ENCODE measurements around the gene ADIRF. TPM values are rescaled to one million over a fixed set of nuclear protein-coding genes. Genes with fewer than 3 reads are reported as not detected.
"Not testable (repeated sequence)": the region's sequence is repeated elsewhere in the genome, so short reads cannot be mapped to it uniquely, and the experiment has no call there.

Gene ADIRF
- total RNA-seq, 2 experiments from 2014 or later = not detected

GRCh38 chr10:86929468-86930380 lies 38.6 kb upstream of the ADIRF start:
- H2AFZ ChIP-seq (ENCODE audit: low read length) = no peak overlapping the region
- no peak for TF ChIP-seq CTCF (conservative IDR thresholded peaks at IDR 0.05; ENCODE audit: low read length)
- no peak for TF ChIP-seq EZH2phosphoT487 (IDR thresholded peaks at IDR 0.05; ENCODE audit: borderline replicate concordance, low read depth, low read length)
- BruUV-seq (replicated peaks) = no TSS peak
- no peak overlapping the region for H3K27ac ChIP-seq (ENCODE audit: low read depth, low read length, poor library complexity, severe bottlenecking)
- no peak for DNase-seq (ENCODE audit: low spot score)
- no peaks in the 10 kb centered on the region for H3K9me3 ChIP-seq (ENCODE audit: low read length)
- no peaks in the 10 kb centered on the region for H4K20me1 ChIP-seq (ENCODE audit: insufficient read depth, low read length)
- no peaks in the 10 kb centered on the region for H3K36me3 ChIP-seq (ENCODE audit: insufficient read depth, low read length)
- POLR2A ChIA-PET = no interaction called here
- H3K4me2 ChIP-seq (ENCODE audit: low read length) = no peak overlapping the region
- intact Hi-C loops (cut with micrococcal nuclease; ENCODE audit: unreplicated experiment) = no loop called here
- H3K9me2 ChIP-seq (ENCODE audit: insufficient read depth, low read length) = no peaks in the 10 kb centered on the region
- H3K4me3 ChIP-seq (ENCODE audit: low read depth, low read length, poor library complexity, severe bottlenecking) = no peak overlapping the region
- H3K79me2 ChIP-seq (ENCODE audit: insufficient read depth, low read depth, low read length) = no peaks in the 10 kb centered on the region
- CTCF ChIA-PET (ENCODE audit: unreplicated experiment) = no interaction called here
- no peaks in the 10 kb centered on the region for H3K4me1 ChIP-seq (ENCODE audit: insufficient read depth, low read length, poor library complexity, severe bottlenecking)

GRCh38 chr10:86931872-86932271 lies 36.4 kb upstream of the ADIRF start:
- Histone ChIP-seq H4K20me1 (ENCODE audit: insufficient read depth, low read length) (no peaks in the 10 kb centered on the region), H3K27ac (ENCODE audit: low read depth, low read length, poor library complexity, severe bottlenecking) (no peak overlapping the region), H3K4me3 (ENCODE audit: low read depth, low read length, poor library complexity, severe bottlenecking) (no peak overlapping the region), H3K4me1 (ENCODE audit: insufficient read depth, low read length, poor library complexity, severe bottlenecking) (no peaks in the 10 kb centered on the region), H2AFZ (ENCODE audit: low read length) (no peak overlapping the region), H3K79me2 (ENCODE audit: insufficient read depth, low read depth, low read length) (no peaks in the 10 kb centered on the region), H3K36me3 (ENCODE audit: insufficient read depth, low read length) (no peaks in the 10 kb centered on the region), H3K4me2 (ENCODE audit: low read length) (no peak overlapping the region), H3K9me3 (ENCODE audit: low read length) (no peaks in the 10 kb centered on the region), H3K9me2 (ENCODE audit: insufficient read depth, low read length) (no peaks in the 10 kb centered on the region)
- TF ChIP-seq EZH2phosphoT487 (IDR thresholded peaks at IDR 0.05; ENCODE audit: borderline replicate concordance, low read depth, low read length) (no peak), CTCF (conservative IDR thresholded peaks at IDR 0.05; ENCODE audit: low read length) (no peak)
- intact Hi-C loops (cut with micrococcal nuclease; ENCODE audit: unreplicated experiment) = no loop called here
- ChIA-PET POLR2A (no interaction called here), CTCF (ENCODE audit: unreplicated experiment) (no interaction called here)
- no peak for DNase-seq (ENCODE audit: low spot score)
- no TSS peak for BruUV-seq (replicated peaks)

- Histone ChIP-seq H3K79me2 (ENCODE audit: insufficient read depth, low read depth, low read length) (no peaks in the 10 kb centered on the region), H3K9me3 (ENCODE audit: low read length) (no peaks in the 10 kb centered on the region), H3K4me2 (ENCODE audit: low read length) (no peak overlapping the region), H3K4me3 (ENCODE audit: low read depth, low read length, poor library complexity, severe bottlenecking) (no peak overlapping the region), H3K27ac (ENCODE audit: low read depth, low read length, poor library complexity, severe bottlenecking) (no peak overlapping the region), H2AFZ (ENCODE audit: low read length) (no peak overlapping the region), H3K4me1 (ENCODE audit: insufficient read depth, low read length, poor library complexity, severe bottlenecking) (no peaks in the 10 kb centered on the region), H3K36me3 (ENCODE audit: insufficient read depth, low read length) (no peaks in the 10 kb centered on the region), H4K20me1 (ENCODE audit: insufficient read depth, low read length) (no peaks in the 10 kb centered on the region), H3K9me2 (ENCODE audit: insufficient read depth, low read length) (no peaks in the 10 kb centered on the region)
- BruUV-seq (replicated peaks) = no TSS peak
- no peak for DNase-seq (ENCODE audit: low spot score)
- intact Hi-C loops (cut with micrococcal nuclease; ENCODE audit: unreplicated experiment) = no loop called here
- POLR2A ChIA-PET = interaction anchor here (0.5 to 0.6 kb wide), 2 partner anchors 109 to 136 kb away, joined by 3 read pairs; no protein-coding TSS in a partner anchor
- CTCF ChIA-PET (ENCODE audit: unreplicated experiment) = no interaction called here
- TF ChIP-seq EZH2phosphoT487 (IDR thresholded peaks at IDR 0.05; ENCODE audit: borderline replicate concordance, low read depth, low read length) = no peak
- no peak for TF ChIP-seq CTCF (conservative IDR thresholded peaks at IDR 0.05; ENCODE audit: low read length)
Measured at GRCh38 chr10:86932674-86933073, 35.6 kb upstream of the ADIRF start.

GRCh38 chr10:86934162-86934711 lies 34.0 kb upstream of the ADIRF start:
- H2AFZ ChIP-seq (ENCODE audit: low read length) = not testable (repeated sequence)

More at GRCh38 chr10:86934162-86934711, 34.0 kb upstream of the ADIRF start:
- H3K4me2 ChIP-seq (ENCODE audit: low read length); H3K4me3 ChIP-seq (ENCODE audit: low read depth, low read length, poor library complexity, severe bottlenecking); H3K27ac ChIP-seq (ENCODE audit: low read depth, low read length, poor library complexity, severe bottlenecking); DNase-seq (ENCODE audit: low spot score); H3K9me2 ChIP-seq (ENCODE audit: insufficient read depth, low read length); CTCF ChIA-PET (ENCODE audit: unreplicated experiment); BruUV-seq (replicated peaks); H3K9me3 ChIP-seq (ENCODE audit: low read length); H3K36me3 ChIP-seq (ENCODE audit: insufficient read depth, low read length); H4K20me1 ChIP-seq (ENCODE audit: insufficient read depth, low read length); intact Hi-C loops (cut with micrococcal nuclease; ENCODE audit: unreplicated experiment); H3K79me2 ChIP-seq (ENCODE audit: insufficient read depth, low read depth, low read length); H3K4me1 ChIP-seq (ENCODE audit: insufficient read depth, low read length, poor library complexity, severe bottlenecking): not testable (repeated sequence)
- POLR2A ChIA-PET = interaction anchor here (0.6 kb wide), 1 partner anchor 93 kb away, joined by 3 read pairs; no protein-coding TSS in a partner anchor
